ENCODE measurements around the gene ROR2. TPM values are rescaled to one million over a fixed set of nuclear protein-coding genes. Genes with fewer than 3 reads are reported as not detected.

ROR2 gene
- total RNA-seq, 1 experiment from 2014 or later = 2.7 TPM

- H3K4me3 Mint-ChIP-seq = no peak overlapping the region; a peak in 1 of 5 replicates
These were observed 4.5 kb downstream of the ROR2 start for GRCh38 chr9:91945277-91946085.

More at GRCh38 chr9:91945277-91946085, 4.5 kb downstream of the ROR2 start:
- Histone ChIP-seq H3K27ac (ENCODE audit: insufficient read length, low read depth, low read length) (no peak overlapping the region), H3K23ac (ENCODE audit: insufficient read length, low read depth, low read length) (no peak overlapping the region), H2BK5ac (ENCODE audit: insufficient read length, low read length) (no peak overlapping the region), H4K8ac (replicated peaks; ENCODE audit: insufficient read length, low read depth, low read length) (no peak overlapping the region), H2BK12ac (ENCODE audit: insufficient read length, low read depth, low read length) (no peak overlapping the region), H3K27me3 (ENCODE audit: insufficient read depth, low read length) (peaks cover 15% of the 10 kb centered on the region; the same call in 1 of the 2 replicates), H3K23me2 (ENCODE audit: insufficient read length, low read depth, low read length, poor library complexity, severe bottlenecking) (peaks cover 14% of the 10 kb centered on the region), H3K79me2 (ENCODE audit: insufficient read depth, low read length) (no peaks in the 10 kb centered on the region), H3T11ph (ENCODE audit: low read length) (no peak overlapping the region), H2BK15ac (ENCODE audit: low read depth, low read length) (no peak overlapping the region), H4K91ac (ENCODE audit: insufficient read length, low read depth, low read length) (no peak overlapping the region), H3K4me1 (ENCODE audit: insufficient read depth, low read length) (no peaks in the 10 kb centered on the region), H2BK120ac (ENCODE audit: low read depth, low read length, poor library complexity, severe bottlenecking) (no peak overlapping the region), H2AK5ac (ENCODE audit: insufficient read length, low read length) (no peak overlapping the region), H4K20me1 (ENCODE audit: control insufficient read depth, insufficient read depth, insufficient read length) (no peaks in the 10 kb centered on the region), H3K56ac (ENCODE audit: insufficient read length, low read depth, low read length) (no peak overlapping the region), H3K4me2 (ENCODE audit: insufficient read depth, insufficient read length, low read length) (no peak overlapping the region), H3K9ac (ENCODE audit: extremely low read depth, insufficient read length, low read length) (no peak overlapping the region), H2AFZ (ENCODE audit: low read length) (no peak overlapping the region), H2BK20ac (ENCODE audit: low read depth, low read length, poor library complexity, severe bottlenecking) (no peak overlapping the region), H3K79me1 (ENCODE audit: insufficient read depth, low read depth, low read length, poor library complexity, severe bottlenecking) (no peaks in the 10 kb centered on the region), H3K9me3 (ENCODE audit: control insufficient read depth, low read depth, low read length) (no peaks in the 10 kb centered on the region), H3K4ac (ENCODE audit: low read depth, low read length) (no peak overlapping the region), H3K14ac (ENCODE audit: insufficient read depth, low read length) (no peak overlapping the region), H3K18ac (ENCODE audit: insufficient read length, low read depth, low read length) (no peak overlapping the region), H4K5ac (ENCODE audit: insufficient read length, low read depth, low read length) (no peak overlapping the region)
- Mint-ChIP-seq H3K27ac (no peak overlapping the region), H3K27me3 (ENCODE audit: low read depth) (peaks cover 69% of the 10 kb centered on the region), H3K9me3 (peaks cover 0 to 2% of the 10 kb centered on the region in 2 experiments; a peak in 3 of 5 replicates), H3K36me3 (ENCODE audit: insufficient read depth in 1 of 3, low read depth in 3 of 3) (peaks cover 0 to 10% (median 0%) of the 10 kb centered on the region in 3 experiments; a peak in 3 of 7 replicates), H3K4me1 (peaks cover 14 to 35% of the 10 kb centered on the region in 2 experiments)
- no peak for TF ChIP-seq CTCF (conservative IDR thresholded peaks at IDR 0.05)
- WGBS (ENCODE audit: extremely low coverage, insufficient read length, low lambda C conversion rate) = no CpG with 5 or more reads among the region's 10 CpGs
- DNase-seq = no peak
